K562 (cell line): ENCODE results near the gene POLE2. TPM values are rescaled to one million over a fixed set of nuclear protein-coding genes. Genes with fewer than 3 reads are reported as not detected.

Experiments used
- ARID1B ChIP-seq: fragments of 450-650 bp; IDR thresholded peaks from 2 replicates; pipeline ENCODE4 v1.6.1; 2016; ENCODE audit warnings: antibody characterized with exemption, mild to moderate bottlenecking, inconsistent platforms
- ASH1L ChIP-seq: fragments of 450-650 bp; IDR thresholded peaks from 2 replicates; pipeline ENCODE4 v1.6.1; 2018; ENCODE audit warnings: borderline replicate concordance, mild to moderate bottlenecking, low read depth; ENCODE audit not compliant: partially characterized antibody
- CBFA2T2 ChIP-seq: fragments of 450-650 bp; conservative IDR thresholded peaks from 2 replicates; pipeline ENCODE4 v1.6.1; 2017; ENCODE audit warnings: mild to moderate bottlenecking
- CREB3L1 ChIP-seq: fragments of 450-650 bp; IDR thresholded peaks from 2 replicates; pipeline ENCODE4 v1.6.1; 2014; ENCODE audit warnings: low read depth, mild to moderate bottlenecking, moderate library complexity, borderline replicate concordance
- DACH1 ChIP-seq: fragments of 450-650 bp; IDR thresholded peaks from 2 replicates; pipeline ENCODE4 v1.6.1; 2018; ENCODE audit not compliant: partially characterized antibody
- ELK1 ChIP-seq: sonication (generic); formaldehyde crosslinking; IDR thresholded peaks from 2 replicates; pipeline ENCODE4 v1.8.1; 2022; ENCODE audit warnings: missing genetic modification reagents
- EP400 ChIP-seq: fragments of 450-650 bp; IDR thresholded peaks from 2 replicates; pipeline ENCODE4 v1.6.1; 2017; ENCODE audit warnings: antibody characterized with exemption, mild to moderate bottlenecking, moderate library complexity
- FOXP1 ChIP-seq: sonication (generic); formaldehyde crosslinking; IDR thresholded peaks from 2 replicates; pipeline ENCODE4 v1.8.0; 2022; ENCODE audit warnings: mild to moderate bottlenecking, missing genetic modification reagents
- HEY1 ChIP-seq: fragments of 250-450 bp; sonication (Bioruptor Pico); IDR thresholded peaks from 2 replicates; pipeline ENCODE4 v1.5.0; 2020; ENCODE audit warnings: mild to moderate bottlenecking, moderate library complexity, borderline replicate concordance
- JUND ChIP-seq, 2 experiments: IDR thresholded peaks; 2 replicates in 1 of 2; 3 replicates in 1 of 2; pipeline ENCODE4 v1.6.1; 2011; ENCODE audit warnings: borderline replicate concordance in 2 of 2, low read depth in 2 of 2, low read length in 2 of 2, improper control_type of control experiment in 1 of 2, missing biosample characterization in 1 of 2, missing genetic modification characterization in 1 of 2, missing genetic modification reagents in 1 of 2
- KLF1 ChIP-seq: fragments of 450-650 bp; IDR thresholded peaks from 2 replicates; pipeline ENCODE4 v1.6.1; 2016; ENCODE audit warnings: missing genetic modification characterization, missing compliant biosample characterization
- NRF1 ChIP-seq, 2 experiments: fragments of 450-650 bp; IDR thresholded peaks in 1 of 2; conservative IDR thresholded peaks in 1 of 2; 2 replicates each; pipeline ENCODE4 v1.6.1; 2014; ENCODE audit warnings: mild to moderate bottlenecking in 2 of 2
- PHB ChIP-seq: fragments of 250-450 bp; sonication (Bioruptor Pico); IDR thresholded peaks from 2 replicates; pipeline ENCODE4 v1.5.0; 2021
- POLR2AphosphoS5 ChIP-seq: IDR thresholded peaks from 2 replicates; pipeline ENCODE4 v1.6.1; 2011; ENCODE audit warnings: mild to moderate bottlenecking, low read depth, low read length, moderate library complexity; ENCODE audit not compliant: control insufficient read depth, insufficient read depth
- POLR3A ChIP-seq: IDR thresholded peaks from 2 replicates; pipeline ENCODE4 v1.6.1; 2011; ENCODE audit warnings: borderline replicate concordance, mild to moderate bottlenecking, moderate library complexity; ENCODE audit not compliant: insufficient read length, insufficient read depth; ENCODE audit errors: extremely low read depth
- PPARD ChIP-seq: fragments of 250-450 bp; sonication (Bioruptor Pico); IDR thresholded peaks from 2 replicates; pipeline ENCODE4 v1.8.0; 2022; ENCODE audit warnings: inconsistent platforms, mild to moderate bottlenecking, moderate library complexity
- RUNX1 ChIP-seq: sonication (generic); IDR thresholded peaks from 2 replicates; pipeline ENCODE4 v1.6.1; 2016; ENCODE audit warnings: antibody characterized with exemption, low read depth
- ZFP30 ChIP-seq: fragments of 250-450 bp; sonication (Bioruptor Pico); IDR thresholded peaks from 2 replicates; pipeline ENCODE4 v1.8.0; 2022; ENCODE audit warnings: moderate library complexity, mild to moderate bottlenecking, inconsistent platforms, borderline replicate concordance
- ZNF165 ChIP-seq: fragments of 250-450 bp; sonication (Bioruptor Pico); IDR thresholded peaks from 2 replicates; pipeline ENCODE4 v1.4.0; 2020; ENCODE audit warnings: borderline replicate concordance
- ZNF24 ChIP-seq: fragments of 450-650 bp; IDR thresholded peaks from 2 replicates; pipeline ENCODE4 v1.6.1; 2016
- ZNF395 ChIP-seq: fragments of 200-800 bp; sonication (Bioruptor generic); IDR thresholded peaks from 2 replicates; pipeline ENCODE4 v1.6.1; 2017; ENCODE audit warnings: missing genetic modification characterization, missing compliant biosample characterization
- ZNF764 ChIP-seq: fragments of 250-450 bp; sonication (Bioruptor Pico); IDR thresholded peaks from 2 replicates; pipeline ENCODE4 v1.4.0; 2020; ENCODE audit warnings: low read depth, mild to moderate bottlenecking, moderate library complexity
- polyA plus RNA-seq, 8 experiments: library from polyadenylated mRNA; depleted of rRNA in 4 of 8; stranded (reverse) in 5 of 8; unstranded in 3 of 8; fragments of >200 nt; fragmentation: Nextera tagmentation in 2 of 8; fragmentation: Illumina TruSeq in 1 of 8; extraction: Ambion mirVana in 2 of 8; extraction: Trizol in 1 of 8; gene quantifications; 2 replicates each; pipeline versions ENCODE4 v1.2.1 to v1.2.3, GENCODE V29; 2011 to 2014; ENCODE audit warnings: inconsistent platforms in 1 of 8, missing spikeins in 1 of 8
- total RNA-seq, 7 experiments: library from RNA; depleted of rRNA in 6 of 7; stranded (reverse); fragments of >200 nt in 6 of 7; fragmentation: Illumina TruSeq in 2 of 7; extraction: Trizol in 2 of 7; gene quantifications; 2 replicates each; pipeline versions ENCODE4 v1.2.1 to v1.2.3, GENCODE V29; 2011 to 2021; ENCODE audit warnings: low replicate concordance in 1 of 7
- TF ChIP-seq, protein P1 (sequence below): sonication (generic); formaldehyde crosslinking; IDR thresholded peaks from 2 replicates; pipeline ENCODE4 v1.8.0; 2022; ENCODE audit warnings: mild to moderate bottlenecking, missing genetic modification reagents

The POLE2 gene
- total and polyA plus RNA-seq, 9 of the 15 experiments (the other 6 are each of a cell fraction or from before 2014, with no cell fraction given) = 30.7 to 78.4 (median 55.4) TPM

GRCh38 chr14:49687942-49688700 is at the start of gene POLE2 (continued):
- no peak for TF ChIP-seq HEY1 (CRISPR knock-in tag)
- peak; percentile 66 for TF ChIP-seq POLR2AphosphoS5
- TF ChIP-seq KLF1 (tag) = no peak
- no peak for TF ChIP-seq ZNF764 (CRISPR knock-in tag)
- no peak for TF ChIP-seq RUNX1
- TF ChIP-seq ELK1 (CRISPR knock-in tag) = no peak
- peak; percentile 89 for TF ChIP-seq ZNF395 (CRISPR knock-in tag)
- no peak for TF ChIP-seq PPARD (CRISPR knock-in tag)
- TF ChIP-seq ZNF165 (CRISPR knock-in tag) = no peak
- TF ChIP-seq JUND (IDR thresholded peaks at IDR 0.05; ENCODE audit: borderline replicate concordance, low read depth, low read length) = no peak
- no peak for TF ChIP-seq JUND (tag; IDR thresholded peaks at IDR 0.05; ENCODE audit: borderline replicate concordance, low read depth, low read length)
- no peak for TF ChIP-seq ZFP30 (CRISPR knock-in tag)
- peak; percentile 54 to 65; a peak in 3 of 4 replicates for TF ChIP-seq NRF1 (conservative IDR thresholded peaks at IDR 0.05 in 1 of 2, IDR thresholded peaks at IDR 0.05 in 1 of 2)
- TF ChIP-seq, protein P1, sequence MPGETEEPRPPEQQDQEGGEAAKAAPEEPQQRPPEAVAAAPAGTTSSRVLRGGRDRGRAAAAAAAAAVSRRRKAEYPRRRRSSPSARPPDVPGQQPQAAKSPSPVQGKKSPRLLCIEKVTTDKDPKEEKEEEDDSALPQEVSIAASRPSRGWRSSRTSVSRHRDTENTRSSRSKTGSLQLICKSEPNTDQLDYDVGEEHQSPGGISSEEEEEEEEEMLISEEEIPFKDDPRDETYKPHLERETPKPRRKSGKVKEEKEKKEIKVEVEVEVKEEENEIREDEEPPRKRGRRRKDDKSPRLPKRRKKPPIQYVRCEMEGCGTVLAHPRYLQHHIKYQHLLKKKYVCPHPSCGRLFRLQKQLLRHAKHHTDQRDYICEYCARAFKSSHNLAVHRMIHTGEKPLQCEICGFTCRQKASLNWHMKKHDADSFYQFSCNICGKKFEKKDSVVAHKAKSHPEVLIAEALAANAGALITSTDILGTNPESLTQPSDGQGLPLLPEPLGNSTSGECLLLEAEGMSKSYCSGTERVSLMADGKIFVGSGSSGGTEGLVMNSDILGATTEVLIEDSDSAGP (CRISPR knock-in tag) = no peak
- TF ChIP-seq ARID1B = 0 out of 2 replicates have a peak, but pooled peaks have one; percentile 8
- no peak for TF ChIP-seq CBFA2T2
- no peak for TF ChIP-seq PHB (CRISPR knock-in tag)
- peak; percentile 62; the same call in 1 of the 2 replicates for TF ChIP-seq CREB3L1
- TF ChIP-seq ZNF24 = no peak
- no peak for TF ChIP-seq ASH1L
- TF ChIP-seq DACH1 = no peak
- peak; percentile 81 for TF ChIP-seq EP400
- peak; percentile 73; the same call in 1 of the 2 replicates for TF ChIP-seq FOXP1 (CRISPR knock-in tag)
- TF ChIP-seq POLR3A = no peak
